Activated CD8-positive, alpha-beta memory T cell treated with anti-CD3 and anti-CD28 coated beads for 36 hours (primary cell): ENCODE data around the gene ADGRF3. TPM values are rescaled to one million over a fixed set of nuclear protein-coding genes. Genes with fewer than 3 reads are reported as not detected.
"Not testable (repeated sequence)": the region's sequence is repeated elsewhere in the genome, so short reads cannot be mapped to it uniquely, and the experiment has no call there.

Source experiments
- CTCF ChIA-PET: fragments of 350-600 bp; sonication (Branson Sonifier 250); formaldehyde crosslinking; loops from one replicate; lab custom pipeline; 2021; ENCODE audit warnings: antibody characterized with exemption; lab: Charles Lee
- POLR2A ChIA-PET: fragments of 350-600 bp; sonication (Branson Sonifier 250); formaldehyde crosslinking; loops from one replicate; lab custom pipeline; 2021; ENCODE audit warnings: antibody characterized with exemption; lab: Charles Lee
- total RNA-seq, 2 experiments: library from RNA; stranded (reverse); gene quantifications; one replicate each; pipeline ENCODE4 v1.2.3, GENCODE V29; 2021

ADGRF3 gene, protein sequence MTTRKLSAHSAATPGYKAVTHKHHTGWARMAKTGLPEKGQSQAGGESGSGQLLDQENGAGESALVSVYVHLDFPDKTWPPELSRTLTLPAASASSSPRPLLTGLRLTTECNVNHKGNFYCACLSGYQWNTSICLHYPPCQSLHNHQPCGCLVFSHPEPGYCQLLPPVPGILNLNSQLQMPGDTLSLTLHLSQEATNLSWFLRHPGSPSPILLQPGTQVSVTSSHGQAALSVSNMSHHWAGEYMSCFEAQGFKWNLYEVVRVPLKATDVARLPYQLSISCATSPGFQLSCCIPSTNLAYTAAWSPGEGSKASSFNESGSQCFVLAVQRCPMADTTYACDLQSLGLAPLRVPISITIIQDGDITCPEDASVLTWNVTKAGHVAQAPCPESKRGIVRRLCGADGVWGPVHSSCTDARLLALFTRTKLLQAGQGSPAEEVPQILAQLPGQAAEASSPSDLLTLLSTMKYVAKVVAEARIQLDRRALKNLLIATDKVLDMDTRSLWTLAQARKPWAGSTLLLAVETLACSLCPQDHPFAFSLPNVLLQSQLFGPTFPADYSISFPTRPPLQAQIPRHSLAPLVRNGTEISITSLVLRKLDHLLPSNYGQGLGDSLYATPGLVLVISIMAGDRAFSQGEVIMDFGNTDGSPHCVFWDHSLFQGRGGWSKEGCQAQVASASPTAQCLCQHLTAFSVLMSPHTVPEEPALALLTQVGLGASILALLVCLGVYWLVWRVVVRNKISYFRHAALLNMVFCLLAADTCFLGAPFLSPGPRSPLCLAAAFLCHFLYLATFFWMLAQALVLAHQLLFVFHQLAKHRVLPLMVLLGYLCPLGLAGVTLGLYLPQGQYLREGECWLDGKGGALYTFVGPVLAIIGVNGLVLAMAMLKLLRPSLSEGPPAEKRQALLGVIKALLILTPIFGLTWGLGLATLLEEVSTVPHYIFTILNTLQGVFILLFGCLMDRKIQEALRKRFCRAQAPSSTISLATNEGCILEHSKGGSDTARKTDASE
- 1 to 10 TPM; 3.7 to 3.9 TPM for total RNA-seq

- ChIA-PET CTCF (interaction anchor here (0.8 to 1.1 kb wide), 2 partner anchors 9 to 104 kb away, joined by 3 to 5 read pairs; no protein-coding TSS in a partner anchor), POLR2A (interaction anchor here (0.5 to 2.3 kb wide), 4 partner anchors 12 to 531 kb away, joined by 3 to 11 read pairs (median 4); partner anchors contain the start of genes HADHA, HADHB and RAB10)
Measured at GRCh38 chr2:26346454-26347053, at the start of gene ADGRF3. ADGRF3 (minus strand) TSS chr2:26346789; CDS start chr2:26346234, 555 bp downstream.

- CTCF ChIA-PET, result no interaction called here
- POLR2A ChIA-PET, result interaction anchor here (0.5 kb wide), 1 partner anchor 47 kb away, joined by 3 read pairs; no protein-coding TSS in a partner anchor
Measured at GRCh38 chr2:26395394-26395793, 48.8 kb upstream of the ADGRF3 start.

GRCh38 chr2:26394694-26395093 lies 48.1 kb upstream of the ADGRF3 start:
- ChIA-PET CTCF (no interaction called here), POLR2A (interaction anchor here (0.7 kb wide), 1 partner anchor 109 kb away, joined by 4 read pairs; no protein-coding TSS in a partner anchor)

- POLR2A ChIA-PET, result no interaction called here
- CTCF ChIA-PET, result interaction anchor here (0.7 kb wide), 1 partner anchor 16 kb away, joined by 3 read pairs; no protein-coding TSS in a partner anchor
Measured at GRCh38 chr2:26387189-26387588, 40.6 kb upstream of the ADGRF3 start.

DNA sequence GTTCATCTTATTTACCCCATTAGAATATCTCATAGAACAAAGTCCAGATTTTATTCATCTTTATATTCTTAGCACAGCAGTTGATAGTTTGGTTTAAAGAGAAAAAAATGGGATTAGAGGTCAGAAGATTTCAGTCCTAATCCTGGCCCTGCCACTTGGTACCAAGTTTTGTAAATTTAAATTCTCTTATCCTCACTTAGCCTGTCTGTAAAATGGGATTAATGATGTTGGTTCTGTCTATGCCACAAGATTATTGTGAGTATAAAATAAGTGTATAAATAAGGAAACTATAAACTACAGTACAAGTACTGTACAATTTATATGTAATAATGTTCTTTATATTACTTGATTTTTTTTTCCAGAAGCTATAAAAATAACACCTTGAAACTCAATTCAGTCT lies 38.0 kb upstream of the ADGRF3 start:
- ChIA-PET CTCF (no interaction called here), POLR2A (no interaction called here)

DNA sequence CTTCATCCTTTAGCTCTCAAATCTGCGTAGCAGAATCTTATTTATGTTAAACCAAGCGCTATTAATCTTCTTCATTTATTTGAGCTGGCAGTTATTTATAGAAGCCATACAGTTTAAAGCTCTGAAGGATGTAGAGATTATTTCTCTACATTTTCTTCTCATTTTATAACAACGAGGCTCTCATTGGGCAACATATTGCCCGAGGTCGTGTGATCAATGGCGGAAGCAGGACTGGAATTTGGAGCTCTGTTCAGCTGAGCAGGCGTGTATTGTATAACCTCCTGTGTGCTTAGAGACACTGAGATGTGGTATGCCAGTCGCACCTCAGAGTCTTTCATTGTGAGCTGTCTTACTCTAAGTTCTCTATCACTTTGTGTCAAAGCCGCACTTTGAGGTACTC lies 37.6 kb upstream of the ADGRF3 start:
- ChIA-PET POLR2A (no interaction called here), CTCF (no interaction called here)

DNA sequence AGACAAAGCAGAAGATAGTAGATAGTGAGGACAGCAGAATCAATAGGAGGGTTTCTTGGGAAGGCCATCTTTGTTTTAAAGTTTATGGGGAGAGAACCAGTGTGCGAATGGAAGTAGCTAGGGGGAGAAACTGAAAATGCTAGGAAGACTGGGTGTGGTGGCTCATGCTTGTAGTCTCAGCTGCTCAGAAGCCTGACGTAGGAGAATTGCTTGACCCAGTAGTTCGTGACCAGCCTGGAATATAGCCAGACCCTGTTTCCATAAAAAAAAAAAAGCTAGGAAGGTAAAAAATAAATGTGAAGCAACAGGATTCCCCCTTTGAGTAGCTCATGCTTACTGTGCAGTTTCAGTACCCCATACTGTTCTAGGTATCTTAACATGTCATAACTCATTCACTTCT lies 36.0 kb upstream of the ADGRF3 start:
- POLR2A ChIA-PET, result no interaction called here
- CTCF ChIA-PET, result interaction anchor here (0.8 kb wide), 1 partner anchor 9 kb away, joined by 3 read pairs; no protein-coding TSS in a partner anchor

- ChIA-PET POLR2A (no interaction called here), CTCF (no interaction called here)
Measured at GRCh38 chr2:26380281-26380680, 33.7 kb upstream of the ADGRF3 start.

DNA sequence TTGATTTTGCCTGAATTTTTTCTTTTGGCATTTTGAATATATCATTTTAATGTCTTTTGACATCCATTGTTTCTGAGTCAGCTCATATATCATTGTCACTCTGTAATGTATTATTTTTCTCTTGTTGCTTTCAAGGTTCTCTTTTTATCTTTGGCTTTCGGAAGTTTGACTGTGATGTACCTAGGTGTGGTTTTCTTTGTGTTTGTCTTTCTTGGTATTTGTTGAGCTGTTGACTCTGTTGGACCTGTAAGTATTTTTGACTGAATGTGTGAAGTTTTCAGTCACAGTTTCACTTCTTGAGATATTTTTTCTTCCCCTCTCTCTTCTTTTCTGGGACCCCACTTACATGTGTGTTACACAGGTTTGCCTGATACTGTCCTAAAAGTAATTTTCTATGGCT lies 30.2 kb upstream of the ADGRF3 start:
- POLR2A ChIA-PET, result no interaction called here
- CTCF ChIA-PET, result no interaction called here

GRCh38 chr2:26370909-26371308 lies 24.3 kb upstream of the ADGRF3 start:
- CTCF ChIA-PET, POLR2A ChIA-PET: not testable (repeated sequence)

- CTCF ChIA-PET, POLR2A ChIA-PET: not testable (repeated sequence)
Measured at GRCh38 chr2:26369664-26370063, 23.1 kb upstream of the ADGRF3 start.

DNA sequence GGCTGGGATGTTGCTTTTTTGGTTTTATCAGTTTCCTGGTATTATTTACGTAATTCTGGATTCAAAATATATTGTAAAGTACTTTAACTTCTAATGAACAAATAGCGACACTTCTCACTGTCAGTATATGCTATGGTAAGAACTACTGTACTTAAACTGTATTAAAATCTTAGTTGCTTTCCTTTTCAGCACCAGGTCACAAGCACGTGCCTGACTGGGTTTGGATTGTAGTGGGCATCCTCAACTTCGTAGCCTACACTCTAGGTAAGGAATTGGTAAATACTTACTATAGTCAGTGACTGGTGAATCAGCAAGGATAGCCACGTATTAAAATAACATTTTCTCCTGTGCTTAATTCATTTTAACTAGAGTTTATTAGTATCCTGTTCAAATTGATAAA lies 20.4 kb upstream of the ADGRF3 start:
- CTCF ChIA-PET, result no interaction called here
- POLR2A ChIA-PET, result no interaction called here

DNA sequence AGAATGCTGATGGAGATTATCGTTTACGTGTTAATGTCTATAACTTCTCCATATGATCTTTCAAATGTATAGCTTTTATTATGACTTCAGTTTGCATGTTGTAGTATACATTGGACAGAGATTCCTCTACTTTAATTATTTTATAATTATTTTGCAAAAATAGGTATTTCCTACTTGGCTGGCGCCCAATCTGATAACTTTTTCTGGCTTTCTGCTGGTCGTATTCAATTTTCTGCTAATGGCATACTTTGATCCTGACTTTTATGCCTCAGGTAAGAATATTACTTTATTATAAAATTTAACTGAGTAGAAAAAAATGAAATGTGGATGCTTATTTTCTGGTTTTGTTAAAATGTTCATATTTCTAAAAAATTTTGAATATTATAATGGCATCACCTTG lies 18.1 kb upstream of the ADGRF3 start:
- ChIA-PET CTCF (no interaction called here), POLR2A (no interaction called here)

- CTCF ChIA-PET, result interaction anchor here (0.6 kb wide), 2 partner anchors 28 to 30 kb away, joined by 3 to 4 read pairs; no protein-coding TSS in a partner anchor
- POLR2A ChIA-PET, result no interaction called here
Measured at GRCh38 chr2:26363958-26364357, 17.4 kb upstream of the ADGRF3 start.

- CTCF ChIA-PET, result interaction anchor here (0.6 kb wide), 2 partner anchors 27 to 29 kb away, joined by 3 to 4 read pairs; no protein-coding TSS in a partner anchor
- POLR2A ChIA-PET, result interaction anchor here (0.6 kb wide), 1 partner anchor 388 kb away, joined by 8 read pairs; no protein-coding TSS in a partner anchor
Measured at GRCh38 chr2:26363323-26363722, 16.7 kb upstream of the ADGRF3 start.

DNA sequence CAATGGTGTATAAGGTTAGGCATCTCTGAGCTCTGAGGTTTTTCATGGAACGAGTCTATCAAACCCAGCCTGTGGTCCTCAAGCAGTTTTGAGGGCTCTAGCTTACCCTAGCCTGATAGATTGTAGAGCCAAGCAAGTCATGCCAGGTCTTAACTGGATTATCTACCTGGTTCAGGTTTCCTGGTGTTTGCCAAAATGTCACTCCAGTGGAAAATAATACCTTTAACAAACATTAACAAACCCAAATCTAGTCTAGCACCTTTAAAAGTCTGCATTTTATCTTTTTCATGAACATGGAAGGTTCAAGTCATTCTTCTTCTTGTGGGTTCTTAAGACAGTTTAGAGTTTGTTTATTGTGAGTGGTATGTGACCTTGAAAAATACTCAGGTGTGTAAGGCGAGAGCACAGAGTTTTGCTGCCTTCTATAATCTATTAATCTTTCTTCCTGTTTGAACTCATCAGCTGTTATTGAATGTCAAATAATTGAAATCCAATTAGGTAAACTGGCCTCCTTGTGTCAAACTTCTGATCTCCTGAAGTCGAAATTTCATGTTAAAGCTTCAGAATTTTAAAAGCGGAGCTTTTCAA lies 13.4 kb upstream of the ADGRF3 start:
- ChIA-PET CTCF (no interaction called here), POLR2A (no interaction called here)

DNA sequence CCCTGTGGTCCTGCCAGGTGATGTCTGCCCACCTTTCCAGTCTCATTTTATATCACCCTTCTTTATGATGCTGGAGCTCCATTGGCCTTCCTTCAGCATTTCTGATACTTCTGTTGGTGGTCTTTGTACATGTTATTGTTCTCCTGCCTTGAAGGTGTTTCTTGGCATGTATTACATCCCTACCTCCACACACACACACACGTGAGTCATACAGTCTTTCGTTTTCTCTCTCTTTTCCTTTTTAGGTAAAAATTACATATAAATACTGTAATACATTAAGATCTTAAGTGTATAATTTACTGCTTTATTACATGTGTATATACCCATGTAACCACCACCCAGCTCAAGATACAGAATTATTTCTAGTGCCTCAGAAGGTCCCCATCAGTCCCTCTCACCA lies 10.2 kb upstream of the ADGRF3 start:
- POLR2A ChIA-PET, result interaction anchor here (0.7 kb wide), 1 partner anchor 692 kb away, joined by 3 read pairs; no protein-coding TSS in a partner anchor
- CTCF ChIA-PET, result interaction anchor here (0.8 to 1.5 kb wide), 2 partner anchors 11 to 42 kb away, joined by 3 read pairs; partner anchors contain the start of genes ADGRF3 and SELENOI

DNA sequence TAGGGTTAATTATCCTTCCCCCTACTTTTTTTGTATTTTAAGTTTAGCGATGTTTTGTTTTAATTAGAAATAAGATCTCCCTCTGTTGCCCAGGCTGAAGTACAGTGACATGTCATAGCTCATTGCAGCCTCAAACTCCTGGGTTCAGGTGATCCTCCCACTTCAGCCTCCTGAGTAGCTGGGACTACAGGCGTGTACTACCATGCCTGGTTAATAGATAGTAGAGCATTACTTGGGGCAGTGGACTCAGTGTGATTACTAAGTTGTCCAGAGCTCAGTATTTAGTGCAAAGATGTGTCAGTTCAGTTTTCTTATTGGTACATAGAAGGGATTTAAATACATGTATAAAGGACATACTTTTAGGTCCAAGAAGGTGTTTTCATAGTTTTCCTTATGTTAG lies 9.5 kb upstream of the ADGRF3 start:
- CTCF ChIA-PET, result interaction anchor here (1.5 kb wide), 1 partner anchor 10 kb away, joined by 3 read pairs; the partner anchor contains the start of genes ADGRF3 and SELENOI
- POLR2A ChIA-PET, result no interaction called here
